Cardiac muscle cell (in vitro differentiated cells and primary cell): ENCODE measurements around the gene MICAL2. TPM values are rescaled to one million over a fixed set of nuclear protein-coding genes. Genes with fewer than 3 reads are reported as not detected.

ENCODE experiments used
- DNase-seq, 2 donors: peaks; one replicate each; pipeline versions ENCODE4 v3.0.0 to v3.0.0-alpha.2; 2010 to 2017; ENCODE audit warnings: low read depth in 1 of 2, low spot score in 1 of 2
- H3K27ac ChIP-seq: fragments of 200-600 bp; sonication (generic); 2 replicates; pipeline ENCODE4 v1.5.1; 2016
- H3K27me3 ChIP-seq: fragments of 200-600 bp; sonication (generic); 2 replicates; pipeline ENCODE4 v1.6.0; 2016; ENCODE audit warnings: control low read depth
- H3K36me3 ChIP-seq: fragments of 200-600 bp; sonication (generic); 2 replicates; pipeline ENCODE4 v1.5.1; 2016; ENCODE audit warnings: control low read depth
- H3K4me1 ChIP-seq: fragments of 200-600 bp; sonication (generic); 2 replicates; pipeline ENCODE4 v1.8.1; 2017; ENCODE audit warnings: low read depth, mild to moderate bottlenecking, mixed run types
- H3K4me3 ChIP-seq: fragments of 200-600 bp; sonication (generic); 2 replicates; pipeline ENCODE4 v1.5.1; 2016; ENCODE audit warnings: mild to moderate bottlenecking
- H3K9me3 ChIP-seq: fragments of 200-600 bp; sonication (generic); 2 replicates; pipeline ENCODE4 v1.5.1; 2017; ENCODE audit warnings: low read depth, mild to moderate bottlenecking, control low read depth
- polyA plus RNA-seq: library from polyadenylated mRNA; unstranded; fragments of >200 nt; fragmentation: Nextera tagmentation; extraction: Ambion mirVana; gene quantifications from 2 replicates; pipeline ENCODE4 v1.2.1, GENCODE V29; 2016
- total RNA-seq: library from RNA; depleted of rRNA; stranded (reverse); fragments of >200 nt; gene quantifications from 2 replicates; pipeline ENCODE4 v1.2.3, GENCODE V29; 2016
- TF ChIP-seq, protein P1 (sequence below): IDR thresholded peaks from 2 replicates; pipeline ENCODE4 v1.5.1; 2012; ENCODE audit warnings: low read depth, mild to moderate bottlenecking, low read length

Gene MICAL2
- total and polyA plus RNA-seq, 2 experiments from 2014 or later = 153 to 178 TPM

DNA sequence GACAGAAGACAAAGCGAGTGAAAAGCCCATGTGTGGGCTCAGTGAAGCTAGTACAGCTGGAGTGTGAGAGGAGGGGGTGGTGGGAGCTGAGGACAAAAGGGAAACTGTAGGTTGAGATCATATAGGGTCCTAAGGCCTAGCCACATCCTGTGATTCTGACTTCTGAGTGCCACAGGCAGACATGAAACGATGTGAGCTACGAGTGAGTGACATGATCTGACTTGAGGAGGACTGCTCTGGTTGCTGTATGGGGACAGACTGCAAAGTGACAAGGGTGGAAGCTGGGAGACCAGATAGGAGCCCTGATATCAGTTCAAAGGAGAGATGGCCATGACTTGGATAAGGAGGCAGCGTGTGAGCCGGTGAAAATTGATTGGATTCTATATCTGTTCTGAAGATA, 85.4 kb downstream of the MICAL2 start:
- peaks cover 77% of the 10 kb centered on the region for H3K4me1 ChIP-seq
- H3K27me3 ChIP-seq = no peaks in the 10 kb centered on the region
- no peaks in the 10 kb centered on the region for H3K9me3 ChIP-seq
- DNase-seq = no peak
- peak overlapping the region; percentile 90 for H3K27ac ChIP-seq
- no peaks in the 10 kb centered on the region for H3K36me3 ChIP-seq
- no peak overlapping the region for H3K4me3 ChIP-seq
- TF ChIP-seq, protein P1, sequence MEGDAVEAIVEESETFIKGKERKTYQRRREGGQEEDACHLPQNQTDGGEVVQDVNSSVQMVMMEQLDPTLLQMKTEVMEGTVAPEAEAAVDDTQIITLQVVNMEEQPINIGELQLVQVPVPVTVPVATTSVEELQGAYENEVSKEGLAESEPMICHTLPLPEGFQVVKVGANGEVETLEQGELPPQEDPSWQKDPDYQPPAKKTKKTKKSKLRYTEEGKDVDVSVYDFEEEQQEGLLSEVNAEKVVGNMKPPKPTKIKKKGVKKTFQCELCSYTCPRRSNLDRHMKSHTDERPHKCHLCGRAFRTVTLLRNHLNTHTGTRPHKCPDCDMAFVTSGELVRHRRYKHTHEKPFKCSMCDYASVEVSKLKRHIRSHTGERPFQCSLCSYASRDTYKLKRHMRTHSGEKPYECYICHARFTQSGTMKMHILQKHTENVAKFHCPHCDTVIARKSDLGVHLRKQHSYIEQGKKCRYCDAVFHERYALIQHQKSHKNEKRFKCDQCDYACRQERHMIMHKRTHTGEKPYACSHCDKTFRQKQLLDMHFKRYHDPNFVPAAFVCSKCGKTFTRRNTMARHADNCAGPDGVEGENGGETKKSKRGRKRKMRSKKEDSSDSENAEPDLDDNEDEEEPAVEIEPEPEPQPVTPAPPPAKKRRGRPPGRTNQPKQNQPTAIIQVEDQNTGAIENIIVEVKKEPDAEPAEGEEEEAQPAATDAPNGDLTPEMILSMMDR = no peak

DNA sequence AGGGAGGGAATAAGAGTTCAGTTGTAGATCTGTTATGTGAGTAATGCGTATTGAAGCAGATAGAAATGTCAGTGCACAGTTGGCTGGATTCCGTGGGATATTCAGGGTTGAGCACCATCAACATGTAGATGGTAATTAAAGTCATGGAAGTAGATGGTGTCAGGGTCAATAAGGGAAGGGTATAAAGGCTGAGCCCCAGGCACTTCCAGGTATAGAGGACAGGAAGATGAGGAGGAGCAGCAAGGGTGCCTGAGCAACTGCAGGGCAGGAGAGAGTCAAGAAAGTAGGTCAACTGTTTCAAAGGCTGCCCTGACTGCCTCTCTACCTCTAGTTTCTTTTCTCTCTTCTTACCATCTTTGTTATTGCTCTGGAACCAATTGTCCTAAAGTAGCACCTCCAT, 85.9 kb downstream of the MICAL2 start:
- DNase-seq = no peak
- TF ChIP-seq, protein P1 = no peak
- Histone ChIP-seq H3K4me1 (peaks cover 83% of the 10 kb centered on the region), H3K9me3 (no peaks in the 10 kb centered on the region), H3K27me3 (no peaks in the 10 kb centered on the region), H3K27ac (peak overlapping the region; percentile 90), H3K36me3 (no peaks in the 10 kb centered on the region), H3K4me3 (no peak overlapping the region)

DNA sequence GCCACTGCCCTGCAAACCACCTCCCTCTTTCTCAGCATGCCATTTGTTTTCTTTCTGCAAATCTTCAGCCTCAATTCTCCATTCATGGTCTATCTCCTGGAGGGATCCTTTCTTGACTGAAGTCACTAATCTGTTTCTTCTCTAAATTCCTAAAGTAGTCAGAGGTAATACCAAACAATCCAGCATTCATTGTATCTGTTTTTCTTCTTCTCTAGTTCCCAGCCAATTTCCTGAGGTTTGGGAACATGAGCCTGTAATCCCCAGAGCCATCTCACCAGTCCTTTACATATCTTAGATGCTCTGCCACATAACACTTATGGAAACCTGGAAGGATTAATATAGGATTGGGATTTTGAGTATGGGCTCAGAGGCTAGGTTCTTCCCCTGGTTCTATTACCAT, 86.5 kb downstream of the MICAL2 start:
- TF ChIP-seq, protein P1 = no peak
- Histone ChIP-seq H3K27me3 (no peaks in the 10 kb centered on the region), H3K9me3 (no peaks in the 10 kb centered on the region), H3K4me1 (peaks cover 88% of the 10 kb centered on the region), H3K27ac (peak overlapping the region; percentile 90), H3K4me3 (no peak overlapping the region), H3K36me3 (no peaks in the 10 kb centered on the region)
- DNase-seq = no peak

DNA sequence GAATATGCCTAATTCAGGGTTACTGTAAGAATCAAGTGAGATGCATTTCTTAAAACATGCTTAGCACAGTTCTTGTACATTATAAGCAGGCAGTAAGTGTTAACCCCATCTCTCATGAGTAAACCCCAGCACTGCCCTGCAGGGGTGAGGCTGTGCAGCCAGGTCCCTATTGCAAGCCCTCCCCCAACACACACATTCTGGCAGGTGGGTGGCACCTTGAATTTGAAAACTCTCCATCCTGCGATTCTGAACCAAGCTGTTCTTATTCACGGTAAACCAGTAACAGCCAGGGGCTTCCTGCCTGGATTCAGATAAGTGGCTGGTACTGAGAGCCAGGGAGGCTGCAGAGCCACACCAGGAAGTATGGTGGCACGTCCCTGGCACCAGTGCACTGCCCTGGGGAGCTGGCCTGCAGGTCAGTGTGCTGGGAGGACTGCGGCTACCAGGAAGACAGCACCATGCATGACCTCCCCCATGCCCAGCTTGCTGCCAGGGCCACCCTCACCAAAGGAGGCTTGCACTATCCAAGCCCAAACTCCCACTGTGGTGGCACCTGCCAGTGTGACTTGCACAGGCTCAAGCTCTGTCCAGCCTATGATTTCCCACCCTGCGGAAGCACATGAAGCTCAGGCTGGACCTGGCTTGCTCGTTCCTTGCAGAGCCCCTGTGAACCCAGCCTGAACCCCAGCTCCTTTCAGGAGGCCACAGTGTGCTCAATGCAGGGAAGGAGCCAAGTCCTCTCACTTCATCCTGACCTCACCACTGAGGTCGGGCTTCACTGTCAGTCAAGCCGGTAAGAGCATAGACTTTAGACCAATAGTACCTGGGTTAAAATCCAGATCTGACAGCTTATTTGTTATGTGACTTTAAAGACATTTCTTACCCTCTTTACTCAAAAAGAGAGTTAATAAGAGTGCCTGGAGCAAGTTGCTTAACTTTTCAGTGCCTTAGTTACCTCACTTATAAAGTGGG, 88.1 kb downstream of the MICAL2 start:
- no peak for DNase-seq
- TF ChIP-seq, protein P1 = no peak
- Histone ChIP-seq H3K27me3 (no peaks in the 10 kb centered on the region), H3K9me3 (no peaks in the 10 kb centered on the region), H3K36me3 (no peaks in the 10 kb centered on the region), H3K4me3 (no peak overlapping the region), H3K27ac (peak overlapping the region; percentile 90), H3K4me1 (peaks cover 90% of the 10 kb centered on the region)

DNA sequence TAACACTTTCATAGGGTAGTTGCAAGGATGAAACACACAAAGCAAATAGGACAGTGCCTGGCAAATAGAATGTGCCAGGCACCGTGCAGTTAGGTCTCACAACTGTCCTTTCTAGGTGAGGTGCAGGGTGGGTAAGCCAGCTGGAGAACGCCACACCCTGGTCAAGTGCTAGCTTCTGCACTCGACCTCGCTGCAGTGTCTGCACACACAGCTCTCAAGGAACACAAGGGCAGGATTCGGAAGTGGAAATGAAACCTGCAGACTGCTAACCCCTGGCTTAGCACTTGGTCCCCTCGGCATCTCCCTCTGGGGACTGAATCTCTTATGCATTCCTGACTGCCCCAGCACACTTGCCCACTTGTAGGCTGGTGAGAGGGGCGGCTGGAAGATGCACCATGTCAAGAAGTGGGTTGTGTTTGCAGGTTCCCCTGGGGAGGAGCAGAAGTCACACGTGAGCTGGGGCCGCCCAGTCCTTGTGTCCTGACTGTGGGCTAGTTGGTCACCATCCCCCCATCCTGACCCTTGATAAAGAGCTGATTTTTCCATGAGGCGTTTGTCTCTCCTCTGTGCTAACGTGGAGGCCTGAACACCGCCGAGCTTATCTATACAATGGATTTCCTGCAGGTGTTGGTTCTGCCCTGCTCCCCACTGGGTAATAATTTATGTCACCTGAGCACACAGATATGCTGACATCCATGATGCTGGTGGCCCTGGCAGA, 89.0 kb downstream of the MICAL2 start:
- H3K27me3 ChIP-seq = no peaks in the 10 kb centered on the region
- H3K36me3 ChIP-seq = no peaks in the 10 kb centered on the region
- H3K4me1 ChIP-seq = peaks cover 82% of the 10 kb centered on the region
- no peak overlapping the region for H3K4me3 ChIP-seq
- H3K27ac ChIP-seq = peak overlapping the region; percentile 90
- no peaks in the 10 kb centered on the region for H3K9me3 ChIP-seq
- peak in 1 of 2 donors; percentile 36 for DNase-seq
- TF ChIP-seq, protein P1 = no peak
